SH-SY5Y (cell line): ENCODE measurements around the gene TJP2.

ENCODE experiments used
- GATA2 ChIP-seq: IDR thresholded peaks from 2 replicates; pipeline ENCODE4 v1.6.1; 2011; ENCODE audit warnings: mild to moderate bottlenecking, low read depth, low read length
- GATA3 ChIP-seq: IDR thresholded peaks from 2 replicates; pipeline ENCODE4 v1.6.1; 2011; ENCODE audit warnings: low read depth, mild to moderate bottlenecking, low read length, moderate library complexity

DNA sequence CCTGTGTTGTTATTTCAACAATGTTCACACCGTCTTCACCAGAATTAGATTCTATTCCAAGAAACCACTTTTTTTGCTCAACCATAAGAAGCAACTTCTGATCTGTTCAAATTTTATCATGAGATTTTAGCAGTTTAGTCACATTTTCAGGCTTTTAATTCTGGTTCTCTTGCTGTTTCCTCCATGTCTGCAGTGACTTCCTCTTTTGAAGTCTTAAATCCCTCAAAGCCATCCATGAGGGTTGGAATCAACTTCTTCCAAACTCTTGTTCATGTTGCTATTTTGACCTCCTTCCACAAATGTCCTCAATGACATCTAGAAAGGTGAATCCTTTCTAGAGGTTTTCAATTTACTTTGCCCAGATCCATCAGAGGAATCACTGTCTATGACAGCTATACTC is 125.2 kb downstream of the TJP2 start:
- TF ChIP-seq GATA3 (no peak), GATA2 (no peak)
